HG03025 (cell line): Measurements from ENCODE around the gene TMEM123.

Experiments used
- ATAC-seq: cut with Tn5 transposase; IDR thresholded peaks from one replicate; pipeline ENCODE4 v1.9.1; 2021; ENCODE audit warnings: mild to moderate bottlenecking, moderate library complexity; ENCODE audit not compliant: unreplicated experiment, low FRiP score

Gene TMEM123

GRCh38 chr11:102399189-102399588, 53.4 kb downstream of the TMEM123 start:
- ATAC-seq, result no peak

GRCh38 chr11:102398297-102398696, 54.3 kb downstream of the TMEM123 start:
- ATAC-seq, result no peak

GRCh38 chr11:102396708-102397563, 55.6 kb downstream of the TMEM123 start:
- ATAC-seq, result no peak

- ATAC-seq, result no peak
These were observed 56.7 kb downstream of the TMEM123 start for GRCh38 chr11:102395720-102396393.

- ATAC-seq, result no peak
These were observed 59.3 kb downstream of the TMEM123 start for GRCh38 chr11:102393272-102393730.

- ATAC-seq, result no peak
These were observed 60.9 kb downstream of the TMEM123 start for GRCh38 chr11:102391549-102392237.

GRCh38 chr11:102390667-102391465, 61.7 kb downstream of the TMEM123 start:
- ATAC-seq, result peak; percentile 82

GRCh38 chr11:102389253-102389652, 63.3 kb downstream of the TMEM123 start:
- no peak for ATAC-seq

GRCh38 chr11:102387043-102387781, 65.4 kb downstream of the TMEM123 start:
- no peak for ATAC-seq

GRCh38 chr11:102386136-102386734, 66.3 kb downstream of the TMEM123 start:
- ATAC-seq, result no peak

- ATAC-seq, result no peak
These were observed 67.2 kb downstream of the TMEM123 start for GRCh38 chr11:102385085-102386007.

- no peak for ATAC-seq
These were observed 68.0 kb downstream of the TMEM123 start for GRCh38 chr11:102384419-102385079.

GRCh38 chr11:102383839-102384238, 68.7 kb downstream of the TMEM123 start:
- ATAC-seq, result no peak

GRCh38 chr11:102382384-102382783, 70.2 kb downstream of the TMEM123 start:
- ATAC-seq, result no peak

- no peak for ATAC-seq
These were observed 73.7 kb downstream of the TMEM123 start for GRCh38 chr11:102378818-102379217.

GRCh38 chr11:102377891-102378290, 74.7 kb downstream of the TMEM123 start:
- ATAC-seq, result no peak

- no peak for ATAC-seq
These were observed 76.7 kb downstream of the TMEM123 start for GRCh38 chr11:102375720-102376399.
